Measurements from ENCODE around the gene PHLDB1. TPM values are rescaled to one million over a fixed set of nuclear protein-coding genes. Genes with fewer than 3 reads are reported as not detected.

Gene PHLDB1
- total and polyA plus RNA-seq, 11 donors: 86.0 to 129 (median 113) TPM

DNA sequence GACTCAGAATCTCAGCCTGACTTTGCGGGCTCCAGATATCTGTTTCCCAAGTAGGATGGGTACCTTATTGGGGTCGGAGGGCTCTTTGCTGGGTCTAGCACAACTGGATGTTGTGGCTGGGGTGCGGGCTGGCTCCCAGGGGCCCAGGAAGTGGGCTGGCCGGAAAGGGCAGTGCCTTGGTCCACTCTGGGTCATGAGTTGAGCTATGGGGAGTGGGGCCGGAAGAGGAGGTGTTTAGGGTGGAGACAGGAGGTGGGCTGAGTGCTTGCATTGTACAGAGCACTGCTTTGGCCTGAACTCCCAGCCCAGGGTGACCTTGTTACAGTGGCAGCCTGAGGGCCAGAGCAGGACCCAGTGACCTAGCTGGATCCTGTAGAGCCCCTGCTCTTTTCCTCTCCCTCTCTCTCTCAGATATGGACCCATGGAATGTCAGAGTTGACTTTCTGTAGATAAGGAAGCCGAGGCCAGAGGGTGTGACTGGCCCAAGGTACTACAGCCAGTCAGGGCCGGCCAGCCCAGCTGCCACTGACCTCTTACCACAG lies 13.2 kb downstream of the PHLDB1 start:
- Histone ChIP-seq H3K9me3 (no peaks in the 10 kb centered on the region), H3K4me1 (peaks cover 11 to 98% (median 81%) of the 10 kb centered on the region in 12 donors), H3K27ac (peak overlapping the region; percentile 80 to 99 (median 91)), H3K4me3 (peak overlapping the region in 11 of 12 donors; percentile 36 to 76 (median 61)), H3K27me3 (no peaks in the 10 kb centered on the region), H3K36me3 (peaks cover 0 to 62% (median 36%) of the 10 kb centered on the region in 9 donors)
- 28 to 45% (median 37%) methylated on average over 7 of the region's 7 CpGs for WGBS, 4 donors
- ATAC-seq (peak; percentile 17 to 53 (median 35)), DNase-seq (peak; percentile 63 to 81 (median 70))
- intact Hi-C loops (cut with DNase I): loop anchor here in 2 of 10 donors (5.0 kb wide), 2 partner anchors 37 to 48 kb away; partner anchors contain the start of gene ARCN1 (in 1 of the 2)
- TF ChIP-seq, protein P1, sequence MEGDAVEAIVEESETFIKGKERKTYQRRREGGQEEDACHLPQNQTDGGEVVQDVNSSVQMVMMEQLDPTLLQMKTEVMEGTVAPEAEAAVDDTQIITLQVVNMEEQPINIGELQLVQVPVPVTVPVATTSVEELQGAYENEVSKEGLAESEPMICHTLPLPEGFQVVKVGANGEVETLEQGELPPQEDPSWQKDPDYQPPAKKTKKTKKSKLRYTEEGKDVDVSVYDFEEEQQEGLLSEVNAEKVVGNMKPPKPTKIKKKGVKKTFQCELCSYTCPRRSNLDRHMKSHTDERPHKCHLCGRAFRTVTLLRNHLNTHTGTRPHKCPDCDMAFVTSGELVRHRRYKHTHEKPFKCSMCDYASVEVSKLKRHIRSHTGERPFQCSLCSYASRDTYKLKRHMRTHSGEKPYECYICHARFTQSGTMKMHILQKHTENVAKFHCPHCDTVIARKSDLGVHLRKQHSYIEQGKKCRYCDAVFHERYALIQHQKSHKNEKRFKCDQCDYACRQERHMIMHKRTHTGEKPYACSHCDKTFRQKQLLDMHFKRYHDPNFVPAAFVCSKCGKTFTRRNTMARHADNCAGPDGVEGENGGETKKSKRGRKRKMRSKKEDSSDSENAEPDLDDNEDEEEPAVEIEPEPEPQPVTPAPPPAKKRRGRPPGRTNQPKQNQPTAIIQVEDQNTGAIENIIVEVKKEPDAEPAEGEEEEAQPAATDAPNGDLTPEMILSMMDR (IDR thresholded peaks at IDR 0.05): no peak
- no peak for TF ChIP-seq POLR2A (IDR thresholded peaks at IDR 0.05)

DNA sequence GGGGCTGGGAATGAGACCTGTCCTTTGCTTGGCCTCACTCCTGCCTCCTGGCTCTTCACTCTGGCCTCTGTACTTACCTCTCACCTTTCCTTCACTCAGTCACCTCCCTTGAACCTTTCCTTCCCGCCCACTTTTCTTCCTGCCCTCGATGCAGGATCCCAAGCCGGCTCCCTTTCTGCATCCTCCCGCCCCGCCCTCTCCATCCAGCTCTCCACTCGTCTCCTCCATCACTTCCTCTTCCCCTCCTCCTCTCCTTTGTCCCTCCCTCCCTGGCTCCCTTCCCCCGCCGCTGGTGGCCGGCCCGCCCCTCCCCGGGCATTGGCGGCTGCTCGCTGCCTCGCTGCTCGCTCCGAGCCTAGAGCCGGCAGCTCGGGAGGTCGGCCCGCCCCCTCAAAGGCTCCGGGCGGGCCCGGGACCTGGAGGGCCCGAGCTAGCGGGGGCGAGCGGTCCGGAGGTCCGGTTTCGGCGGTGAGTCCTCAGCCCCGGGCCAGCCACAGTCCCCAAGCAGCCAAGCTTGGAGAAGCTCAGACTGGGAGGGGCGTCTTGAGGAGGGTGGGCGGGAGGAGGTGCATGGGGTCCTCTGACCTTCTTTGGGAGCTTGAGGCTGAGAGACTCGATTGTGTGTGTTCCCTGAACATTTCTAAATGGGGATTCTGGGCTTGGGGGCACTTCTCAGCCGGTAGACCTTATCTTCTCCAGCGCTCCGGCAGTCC lies 13.8 kb downstream of the PHLDB1 start:
- intact Hi-C loops (cut with DNase I): loop anchor here in 2 of 10 donors (5.0 kb wide), 2 partner anchors 36 to 49 kb away; partner anchors contain the start of gene ARCN1 (in 1 of the 2)
- H3K4me3 ChIP-seq: peak overlapping the region; percentile 36 to 76 (median 60)
- DNase-seq (peak; percentile 92 to 94 (median 93)), ATAC-seq (peak; percentile 45 to 75 (median 66))
- peaks cover 0 to 62% (median 35%) of the 10 kb centered on the region in 9 donors for H3K36me3 ChIP-seq
- H3K27me3 ChIP-seq: no peaks in the 10 kb centered on the region
- 3 to 8% (median 7%) methylated on average over 32 to 38 of the region's 38 CpGs for WGBS, 4 donors
- H3K4me1 ChIP-seq: peaks cover 11 to 94% (median 79%) of the 10 kb centered on the region in 12 donors
- H3K9me3 ChIP-seq: no peaks in the 10 kb centered on the region
- peak overlapping the region; percentile 80 to 99 (median 91) for H3K27ac ChIP-seq
- peak in 1 of 2 donors; percentile 64 for TF ChIP-seq POLR2A (IDR thresholded peaks at IDR 0.05)
- TF ChIP-seq, protein P1 (IDR thresholded peaks at IDR 0.05): no peak

DNA sequence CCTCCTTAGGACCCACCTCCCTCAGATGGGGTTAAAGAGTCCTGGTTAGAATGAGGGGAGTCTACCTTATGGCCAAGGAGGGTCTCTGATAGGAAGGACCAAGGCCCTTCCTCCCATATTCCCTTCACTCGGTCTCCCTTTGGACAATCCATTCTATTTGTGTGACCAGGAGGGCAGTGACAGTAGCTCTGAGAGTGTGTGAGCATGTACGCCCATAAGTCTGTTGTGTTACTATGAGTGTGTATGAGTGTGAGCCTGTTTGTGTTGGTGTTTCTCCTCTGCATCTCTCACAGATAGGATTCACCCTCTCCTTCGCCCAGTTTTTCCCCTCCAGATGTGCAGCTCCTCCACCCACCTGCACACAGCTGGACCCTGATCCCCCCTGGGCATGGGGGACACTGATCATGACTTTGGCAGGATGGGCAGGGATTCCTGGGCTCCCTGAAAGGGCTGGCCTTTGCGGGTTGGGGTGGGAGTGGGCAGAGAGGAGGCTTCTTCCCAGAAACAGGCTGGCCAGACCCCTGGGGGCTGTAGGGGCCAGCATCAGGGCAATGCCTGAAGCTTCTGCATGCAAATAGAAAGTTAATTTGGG lies 14.5 kb downstream of the PHLDB1 start:
- H3K36me3 ChIP-seq: peaks cover 0 to 62% (median 34%) of the 10 kb centered on the region in 9 donors
- DNase-seq (no peak), ATAC-seq (no peak)
- peak overlapping the region; percentile 36 to 76 (median 60) for H3K4me3 ChIP-seq
- TF ChIP-seq, protein P1 (IDR thresholded peaks at IDR 0.05): no peak
- TF ChIP-seq POLR2A (IDR thresholded peaks at IDR 0.05): peak in 1 of 2 donors; percentile 37
- WGBS, 4 donors: 32 to 42% (median 34%) methylated on average over 4 of the region's 4 CpGs
- H3K27ac ChIP-seq: peak overlapping the region; percentile 80 to 99 (median 91)
- H3K9me3 ChIP-seq: no peaks in the 10 kb centered on the region
- peaks cover 11 to 88% (median 74%) of the 10 kb centered on the region in 12 donors for H3K4me1 ChIP-seq
- no peaks in the 10 kb centered on the region for H3K27me3 ChIP-seq
- intact Hi-C loops (cut with DNase I): loop anchor here in 2 of 10 donors (5.0 kb wide), 2 partner anchors 35 to 50 kb away; partner anchors contain the start of gene ARCN1 (in 1 of the 2)

All from heart left ventricle (tissue), 16 donors.